GM23248 (cell line): ENCODE measurements around the gene MARF1. TPM values are rescaled to one million over a fixed set of nuclear protein-coding genes. Genes with fewer than 3 reads are reported as not detected.
A peak's percentile ranks its signal among the peaks of the same experiment; 100 is the strongest.
"Not testable (repeated sequence)": the region's sequence is repeated elsewhere in the genome, so short reads cannot be mapped to it uniquely, and the experiment has no call there.

Experiments used
- DNase-seq: peaks from one replicate; pipeline ENCODE4 v3.0.0-alpha.2; 2015
- H2AFZ ChIP-seq: fragments of 200-600 bp; sonication (generic); 2 replicates; pipeline ENCODE4 v1.6.1; 2016; ENCODE audit warnings: antibody characterized with exemption
- H3F3A ChIP-seq: fragments of 200-600 bp; sonication (generic); 2 replicates; pipeline ENCODE4 v1.6.1; 2016; ENCODE audit warnings: mild to moderate bottlenecking, antibody characterized with exemption, mixed run types; ENCODE audit not compliant: insufficient read depth
- H3K27ac ChIP-seq: fragments of 200-600 bp; sonication (generic); 2 replicates; pipeline ENCODE4 v1.5.1; 2016; ENCODE audit warnings: mild to moderate bottlenecking
- H3K27me3 ChIP-seq: fragments of 200-600 bp; sonication (generic); replicated peaks from 2 replicates; pipeline ENCODE4 v1.6.1; 2016; ENCODE audit warnings: mild to moderate bottlenecking; ENCODE audit not compliant: insufficient read depth
- H3K36me3 ChIP-seq: fragments of 200-600 bp; sonication (generic); 2 replicates; pipeline ENCODE4 v1.6.1; 2016; ENCODE audit warnings: low read depth, mild to moderate bottlenecking
- H3K4me1 ChIP-seq: fragments of 200-600 bp; sonication (generic); 2 replicates; pipeline ENCODE4 v1.6.1; 2016; ENCODE audit warnings: mild to moderate bottlenecking; ENCODE audit not compliant: insufficient read depth
- H3K4me2 ChIP-seq: fragments of 200-600 bp; sonication (generic); one replicate; pipeline ENCODE4 v1.6.1; 2016; ENCODE audit warnings: mild to moderate bottlenecking; ENCODE audit not compliant: unreplicated experiment
- H3K4me3 ChIP-seq: fragments of 200-600 bp; sonication (generic); 2 replicates; pipeline ENCODE4 v1.5.1; 2016; ENCODE audit warnings: mild to moderate bottlenecking
- H3K79me2 ChIP-seq: fragments of 200-600 bp; sonication (generic); 2 replicates; pipeline ENCODE4 v1.6.1; 2016; ENCODE audit warnings: mild to moderate bottlenecking; ENCODE audit not compliant: insufficient read depth
- H3K9ac ChIP-seq: fragments of 200-600 bp; sonication (generic); 2 replicates; pipeline ENCODE4 v1.6.1; 2016; ENCODE audit warnings: mild to moderate bottlenecking
- H3K9me2 ChIP-seq: fragments of 200-600 bp; sonication (generic); 2 replicates; pipeline ENCODE4 v1.6.1; 2016; ENCODE audit warnings: mixed run types, mild to moderate bottlenecking, moderate library complexity; ENCODE audit not compliant: insufficient read depth
- H3K9me3 ChIP-seq: fragments of 200-600 bp; sonication (generic); one replicate; pipeline ENCODE4 v1.6.1; 2017; ENCODE audit warnings: low read depth
- H4K20me1 ChIP-seq: fragments of 200-600 bp; sonication (generic); 2 replicates; pipeline ENCODE4 v1.6.0; 2016; ENCODE audit not compliant: insufficient read depth
- EZH2 ChIP-seq: fragments of 200-600 bp; sonication (generic); IDR thresholded peaks from 2 replicates; pipeline ENCODE4 v1.6.1; 2018; ENCODE audit warnings: antibody characterized with exemption, mild to moderate bottlenecking; ENCODE audit not compliant: insufficient read depth, poor library complexity, severe bottlenecking
- EZH2phosphoT487 ChIP-seq: fragments of 200-600 bp; sonication (generic); IDR thresholded peaks from 2 replicates; pipeline ENCODE4 v1.6.1; 2018; ENCODE audit warnings: antibody characterized with exemption, moderate library complexity, mild to moderate bottlenecking, low read depth; ENCODE audit not compliant: insufficient read depth
- WGBS, 2 experiments: methylation state at CpG; one replicate each; pipeline ENCODE4 v1.1.6; 2015 to 2017; ENCODE audit warnings: low lambda C conversion rate in 2 of 2, low coverage in 1 of 2; ENCODE audit errors: missing lambda C conversion rate in 2 of 2; 5-methylcytosine and 5-hydroxymethylcytosine counted together
- in situ Hi-C: fragments of 300-500 bp; cut with MboI; formaldehyde crosslinking; loops from 2 replicates; pipeline ENCODE4 v1.15.0; 2020
- polyA plus RNA-seq: library from polyadenylated mRNA; unstranded; fragments of >200 nt; fragmentation: Nextera tagmentation; extraction: Ambion mirVana; gene quantifications from 2 replicates; pipeline ENCODE4 v1.2.1, GENCODE V29; 2016
- total RNA-seq: library from RNA; depleted of rRNA; stranded (reverse); fragments of >200 nt; shearing (Covaris generic); gene quantifications from 2 replicates; pipeline ENCODE4 v1.2.3, GENCODE V29; 2014; rRNA removed

Gene MARF1
- total RNA-seq (12.8 and 20.1 TPM in 2 replicates), polyA plus RNA-seq (9.2 and 9.7 TPM in 2 replicates)

- DNase-seq: peak; percentile 98
- H3K4me1 ChIP-seq: peaks cover 27% of the 10 kb centered on the region
- 1% methylated on average over 36 to 58 of the region's 58 CpGs for WGBS, 2 experiments
- in situ Hi-C loops: no loop called here
- no peaks in the 10 kb centered on the region for H3K27me3 ChIP-seq
- no peaks in the 10 kb centered on the region for H3K9me3 ChIP-seq
- peak within 1 kb of the TSS; percentile 100 for H3K27ac ChIP-seq
- no peaks in the 10 kb centered on the region for H4K20me1 ChIP-seq
- H3K36me3 ChIP-seq: peaks cover 8% of the 10 kb centered on the region
- H3K9me2 ChIP-seq: no peaks in the 10 kb centered on the region
- peaks cover 31% of the 10 kb centered on the region for H3F3A ChIP-seq
- H3K9ac ChIP-seq: peak within 1 kb of the TSS; percentile 100
- H3K79me2 ChIP-seq: peaks cover 45% of the 10 kb centered on the region
- H3K4me2 ChIP-seq: peak within 1 kb of the TSS; percentile 99
- H2AFZ ChIP-seq: peak within 1 kb of the TSS; percentile 84
- TF ChIP-seq EZH2phosphoT487 (no peak), EZH2 (no peak)
- H3K4me3 ChIP-seq: peak within 1 kb of the TSS; percentile 94
These were observed at the start of gene MARF1 for GRCh38 chr16:15643048-15643945. Gene MARF1 (minus strand): TSS chr16:15643154. CDS start chr16:15639233, 3,921 bp downstream.

GRCh38 chr16:15692508-15692907 lies 49.6 kb upstream of the MARF1 start:
- Histone ChIP-seq H3K4me1 (peaks cover 16% of the 10 kb centered on the region), H3F3A (peaks cover 14% of the 10 kb centered on the region), H3K36me3 (peaks cover 48% of the 10 kb centered on the region; the same call in 1 of the 2 replicates)
- H2AFZ ChIP-seq, H3K9me2 ChIP-seq, H3K79me2 ChIP-seq, in situ Hi-C loops, H3K9ac ChIP-seq, H4K20me1 ChIP-seq, H3K9me3 ChIP-seq, DNase-seq, H3K4me3 ChIP-seq, H3K27me3 ChIP-seq, H3K27ac ChIP-seq, H3K4me2 ChIP-seq: not testable (repeated sequence)
- WGBS, 2 experiments: 37 to 86% methylated on average over 1 of the region's 1 CpG

- Histone ChIP-seq H3K27ac (peak overlapping the region; percentile 54; the same call in 1 of the 2 replicates), H3K36me3 (peaks cover 43% of the 10 kb centered on the region; the same call in 1 of the 2 replicates), H3K79me2 (no peaks in the 10 kb centered on the region), H3K27me3 (no peaks in the 10 kb centered on the region), H4K20me1 (no peaks in the 10 kb centered on the region), H3K4me2 (no peak overlapping the region), H2AFZ (no peak overlapping the region), H3K4me3 (no peak overlapping the region), H3K9ac (no peak overlapping the region), H3F3A (peaks cover 14% of the 10 kb centered on the region), H3K9me3 (no peaks in the 10 kb centered on the region), H3K4me1 (peaks cover 16% of the 10 kb centered on the region), H3K9me2 (no peaks in the 10 kb centered on the region)
- in situ Hi-C loops: no loop called here
- WGBS, 2 experiments: 78 to 81% methylated on average over 10 of the region's 10 CpGs
- no peak for DNase-seq
- TF ChIP-seq EZH2 (no peak), EZH2phosphoT487 (no peak)
These were observed 48.1 kb upstream of the MARF1 start for GRCh38 chr16:15691046-15691445.

GRCh38 chr16:15690296-15690695 lies 47.3 kb upstream of the MARF1 start:
- Histone ChIP-seq H3K79me2 (0 out of 2 replicates have a peak, but pooled peaks cover 4% of the 10 kb centered on the region), H3K9me3 (no peaks in the 10 kb centered on the region), H3K27ac (peak overlapping the region; percentile 54), H3K9ac (peak overlapping the region; percentile 12; the same call in 1 of the 2 replicates), H3K4me3 (no peak overlapping the region), H3F3A (peaks cover 14% of the 10 kb centered on the region), H3K4me2 (no peak overlapping the region), H4K20me1 (no peaks in the 10 kb centered on the region), H3K4me1 (peaks cover 16% of the 10 kb centered on the region), H3K9me2 (no peaks in the 10 kb centered on the region), H3K36me3 (peaks cover 43% of the 10 kb centered on the region; the same call in 1 of the 2 replicates), H3K27me3 (no peaks in the 10 kb centered on the region), H2AFZ (no peak overlapping the region)
- in situ Hi-C loops: no loop called here
- 6 to 8% methylated on average over 3 of the region's 3 CpGs for WGBS, 2 experiments
- peak; percentile 71 for DNase-seq
- TF ChIP-seq EZH2: no peak
- TF ChIP-seq EZH2phosphoT487: no peak
